ENCODE results near the gene SPATA16.
"Not testable (repeated sequence)": the region's sequence is repeated elsewhere in the genome, so short reads cannot be mapped to it uniquely, and the experiment has no call there.

The SPATA16 gene

DNA sequence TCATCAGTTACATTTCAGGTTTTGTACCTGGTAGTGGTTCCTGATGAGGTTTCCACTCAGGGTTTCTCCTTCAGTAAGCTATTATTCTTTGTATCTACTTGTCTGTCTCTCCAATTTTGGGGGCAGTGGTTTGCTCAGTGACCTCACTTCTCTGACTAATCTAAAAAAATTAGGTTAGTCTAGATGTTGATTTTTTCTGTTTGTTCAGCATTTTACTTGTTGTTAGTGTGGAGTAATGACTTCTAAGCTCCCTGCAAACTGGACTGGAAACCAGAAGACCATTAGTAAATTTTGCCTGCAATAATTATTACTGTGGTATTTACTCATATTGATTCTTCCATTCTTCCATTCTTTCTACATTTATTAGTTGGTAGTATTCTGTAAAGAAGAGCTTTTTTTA lies 139.4 kb downstream of the SPATA16 start:
- no peak for DNase-seq

DNA sequence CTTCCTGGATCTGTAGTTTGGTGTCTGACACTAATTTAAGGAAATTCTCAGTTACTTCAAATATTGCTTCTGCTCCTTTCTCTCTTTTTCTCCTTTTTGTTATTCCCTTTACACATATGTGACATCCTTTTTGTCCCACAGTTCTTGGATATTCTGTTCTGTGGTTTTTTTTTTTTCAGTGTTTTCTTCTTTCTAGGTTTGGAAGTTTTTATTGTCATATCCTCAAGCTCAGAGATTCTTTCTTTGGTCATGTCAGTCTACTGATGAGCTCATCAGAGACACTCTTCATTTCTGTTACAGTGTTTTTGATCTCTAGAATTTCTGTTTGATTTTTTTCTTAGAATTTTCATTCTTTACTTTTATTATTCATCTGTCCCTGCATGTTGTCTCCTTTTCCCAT lies 140.5 kb downstream of the SPATA16 start:
- DNase-seq: no peak

DNA sequence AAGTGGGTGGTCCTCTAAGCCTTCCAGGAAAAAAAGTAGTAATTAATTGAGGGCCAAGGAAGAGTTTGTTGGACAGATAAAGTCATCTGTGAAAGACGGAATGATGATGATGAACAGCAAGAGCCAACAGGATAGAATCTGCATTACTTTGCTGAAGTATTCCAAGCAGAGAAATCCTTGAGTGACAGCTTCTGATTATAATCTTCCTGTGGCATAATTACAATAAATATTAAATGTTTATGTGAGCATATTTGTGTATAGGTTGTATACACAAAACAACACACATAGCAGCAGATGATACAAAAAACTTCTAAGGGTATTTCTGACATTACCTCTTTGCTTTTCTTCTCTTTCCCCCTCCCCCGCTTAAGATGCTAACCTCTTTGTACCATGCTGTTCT lies 147.6 kb downstream of the SPATA16 start:
- DNase-seq: no peak

DNA sequence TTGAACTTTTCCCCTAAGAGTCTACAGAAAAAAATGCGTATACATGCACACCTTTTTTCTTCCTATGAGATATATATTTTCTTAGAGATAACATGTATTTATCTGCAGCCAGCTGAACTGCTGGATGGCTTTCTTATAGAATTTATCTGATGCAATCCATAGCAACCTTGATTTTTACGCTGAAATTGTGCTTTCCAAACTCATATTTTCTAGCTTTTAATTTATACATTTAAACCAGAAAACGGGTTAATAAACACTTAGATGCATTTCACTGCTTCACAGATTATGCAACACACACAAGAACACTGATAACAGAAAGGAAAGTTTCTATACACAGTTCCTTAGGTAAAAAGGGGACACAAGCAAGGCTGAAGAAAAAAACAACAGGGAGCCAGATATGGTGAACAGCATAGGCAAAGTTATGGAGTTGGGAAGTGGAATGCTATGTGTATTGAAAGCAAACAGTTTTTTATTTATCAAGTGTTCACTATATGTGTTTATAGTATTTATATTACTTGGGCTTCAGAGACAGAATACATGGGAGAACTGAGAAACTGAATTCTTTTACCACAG lies 149.5 kb downstream of the SPATA16 start:
- DNase-seq: no peak

DNA sequence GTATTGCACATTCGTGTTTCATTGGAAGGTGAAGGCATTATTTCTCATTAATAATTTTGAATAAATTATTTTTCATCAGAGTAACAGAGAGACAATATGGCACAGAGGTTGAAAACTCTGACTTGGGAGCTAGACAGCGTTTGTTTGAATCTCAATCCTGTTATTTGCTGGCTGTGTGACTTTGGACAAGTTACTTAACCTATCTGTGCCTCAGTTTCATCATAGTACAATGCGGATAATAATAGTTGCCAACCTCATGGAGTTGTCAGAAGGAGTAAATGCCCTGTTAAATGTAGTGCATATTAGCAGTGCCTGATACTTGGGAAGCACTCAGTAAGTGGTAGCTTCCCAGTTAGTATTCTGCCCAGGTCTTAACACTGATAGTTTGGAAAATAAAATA lies 151.7 kb downstream of the SPATA16 start:
- DNase-seq: no peak

DNA sequence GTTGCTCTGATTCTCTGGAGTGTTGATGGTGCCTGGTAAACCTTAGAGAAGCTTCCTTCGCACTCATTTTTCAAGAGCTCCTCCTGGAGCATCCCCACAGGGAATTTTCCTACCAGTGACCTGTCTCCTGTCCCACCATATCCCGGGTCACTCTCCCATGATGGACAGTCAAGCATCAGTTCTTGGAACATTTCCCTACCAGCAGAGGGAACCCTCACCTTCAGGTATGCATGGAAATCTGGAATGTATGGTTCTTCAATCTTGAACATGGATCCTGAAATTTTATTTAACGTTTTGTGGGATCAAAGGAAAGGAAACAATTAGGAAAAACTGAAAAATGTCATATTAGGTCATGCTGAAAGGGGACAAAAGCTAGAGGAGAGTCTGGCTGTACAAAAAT lies 153.8 kb downstream of the SPATA16 start:
- no peak for DNase-seq

DNA sequence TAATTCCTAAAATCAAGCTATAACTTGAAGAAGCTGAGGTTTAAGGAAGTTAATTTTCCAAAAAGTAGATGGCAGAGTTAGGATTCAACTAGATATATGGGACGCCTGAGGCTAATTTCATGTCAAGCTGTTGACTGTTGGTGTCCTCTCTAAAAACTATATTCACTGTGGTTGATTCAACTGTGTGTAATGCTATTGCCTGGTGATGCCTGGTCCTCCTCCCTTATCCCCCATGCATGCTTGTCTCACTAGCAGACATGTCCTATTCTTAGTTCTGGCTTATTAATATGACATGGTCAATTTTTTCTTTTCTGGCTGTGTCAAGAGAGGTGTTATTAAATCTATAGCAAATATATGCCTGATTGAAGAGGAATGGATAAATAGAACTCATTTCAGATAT lies 156.1 kb downstream of the SPATA16 start:
- DNase-seq: no peak

DNA sequence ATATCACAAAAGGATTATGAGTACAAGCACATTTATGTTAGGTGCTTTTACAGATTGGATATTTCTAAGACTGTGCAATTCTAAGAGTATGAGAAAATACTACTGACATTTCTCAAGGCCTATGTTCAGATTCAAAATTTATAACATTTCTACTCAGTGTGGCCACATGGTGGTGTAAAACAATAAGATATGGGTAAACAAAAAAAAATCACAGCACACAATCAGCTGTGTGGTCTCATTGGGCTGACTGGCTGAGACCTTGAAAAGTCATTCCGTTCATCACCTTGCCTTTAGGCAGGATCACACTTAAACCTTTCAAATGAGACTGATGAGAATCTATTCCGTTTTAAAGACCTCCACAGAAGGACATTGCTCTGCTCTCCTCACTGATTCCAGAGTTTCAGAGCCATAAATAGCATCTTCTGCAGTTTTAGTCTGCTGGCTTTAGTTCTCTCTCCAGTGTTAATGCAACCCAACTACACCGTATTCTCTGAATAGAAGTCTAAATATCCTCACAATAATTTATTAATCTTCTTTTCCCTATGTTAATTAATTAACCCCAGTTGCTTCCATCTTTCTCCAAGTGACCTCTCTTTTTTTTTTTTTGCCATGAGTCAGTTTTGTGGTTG lies 158.2 kb downstream of the SPATA16 start:
- no peak for DNase-seq

DNA sequence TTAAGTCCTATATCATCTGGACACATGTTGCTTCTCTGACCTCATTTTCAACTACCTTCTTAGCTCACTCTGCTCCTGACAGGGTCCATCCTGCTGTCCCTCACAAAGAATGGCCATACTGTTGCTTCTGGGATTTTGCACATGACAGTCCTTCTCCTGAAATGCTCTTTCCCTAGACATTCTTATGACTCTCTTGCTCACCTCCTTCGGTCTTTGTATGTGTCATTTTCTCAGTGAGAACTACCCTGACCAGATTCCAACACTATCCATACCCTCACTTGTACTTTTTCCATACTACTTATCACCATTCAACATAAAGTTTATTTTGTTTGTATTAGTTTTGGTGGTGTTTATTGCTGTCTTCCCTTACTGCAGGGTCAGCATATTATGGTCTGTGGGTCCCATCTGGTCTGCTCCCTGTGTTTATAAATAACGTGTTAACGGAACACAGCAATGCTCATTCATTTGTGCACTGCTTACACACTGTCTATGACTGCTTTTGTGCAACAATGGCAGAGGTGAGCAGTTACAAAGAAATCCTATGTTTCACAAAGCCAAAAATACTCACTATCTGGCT lies 159.5 kb downstream of the SPATA16 start:
- DNase-seq: no peak

DNA sequence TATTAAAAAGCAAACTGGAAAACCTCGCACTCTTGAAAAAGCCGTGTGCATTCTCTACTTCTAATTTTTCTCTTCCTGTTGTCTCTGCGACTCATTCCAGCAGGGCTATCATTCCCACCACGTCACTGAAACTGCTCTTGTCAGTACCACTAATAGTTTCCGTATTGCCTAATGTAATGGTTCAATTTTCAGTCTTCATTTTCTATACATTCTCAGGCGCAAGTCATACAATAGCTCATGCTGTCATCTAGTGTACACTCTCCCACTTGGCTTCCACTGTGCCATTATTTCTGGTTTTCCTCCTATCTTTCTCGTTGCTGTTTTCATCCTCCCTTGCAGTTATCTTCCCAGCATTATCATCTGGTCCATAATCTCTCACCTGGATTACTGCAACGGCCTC lies 160.2 kb downstream of the SPATA16 start:
- DNase-seq: no peak

DNA sequence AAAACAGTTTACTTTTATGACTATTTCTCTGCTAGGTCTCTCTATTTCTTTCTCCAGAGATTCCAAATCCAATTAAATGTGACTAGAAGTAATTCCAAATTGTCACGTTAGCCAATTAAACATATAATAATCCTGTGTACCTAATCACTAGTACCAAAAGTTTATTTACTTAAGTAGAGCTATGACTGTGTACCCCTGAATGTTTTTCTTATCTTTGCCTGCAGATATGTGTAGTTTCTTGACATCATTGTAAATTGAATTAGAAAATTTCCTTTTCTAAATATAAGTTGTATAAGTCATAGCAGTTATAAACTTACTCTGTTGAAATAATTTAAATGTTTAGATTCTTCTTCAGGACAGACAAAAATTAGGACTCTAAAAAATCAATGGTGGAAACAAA lies 163.3 kb downstream of the SPATA16 start:
- no peak for DNase-seq

DNA sequence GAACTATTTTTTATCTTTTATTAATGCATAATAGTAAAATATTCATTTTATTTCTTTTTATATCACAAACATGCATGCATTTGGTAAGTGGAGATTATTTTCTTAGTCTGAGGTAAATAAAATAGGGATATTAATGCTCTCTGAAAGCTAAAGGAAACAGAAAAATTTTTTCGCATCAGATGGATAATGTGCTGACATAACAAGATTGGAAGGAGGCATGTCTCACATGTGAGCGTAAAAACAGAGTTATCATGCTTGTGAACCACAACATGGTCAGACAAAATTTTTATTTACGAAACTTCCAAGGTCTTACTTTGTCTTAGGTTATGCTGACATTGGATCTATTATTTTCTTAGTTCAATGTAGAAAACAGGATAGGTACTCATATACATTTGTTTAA lies 166.1 kb downstream of the SPATA16 start:
- DNase-seq: no peak

DNA sequence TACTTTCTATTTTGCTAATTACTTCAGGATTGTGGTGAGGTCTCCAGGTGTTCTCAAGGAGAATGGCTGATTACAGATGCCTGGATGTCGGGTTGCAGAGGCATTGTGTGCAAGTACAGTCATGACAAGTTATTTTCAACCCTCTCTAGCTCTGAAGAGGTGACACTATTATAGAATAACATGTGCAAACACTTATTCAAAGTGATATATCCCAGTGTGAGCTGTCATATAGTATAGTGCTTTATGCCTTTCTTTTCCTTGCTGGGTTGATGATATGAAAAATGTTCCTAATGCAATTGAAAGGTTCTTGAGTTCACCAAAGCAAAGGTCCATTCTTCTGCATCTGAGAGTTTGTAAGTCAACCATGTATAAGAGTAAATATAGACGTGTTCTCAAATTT lies 167.2 kb downstream of the SPATA16 start:
- no peak for DNase-seq

DNA sequence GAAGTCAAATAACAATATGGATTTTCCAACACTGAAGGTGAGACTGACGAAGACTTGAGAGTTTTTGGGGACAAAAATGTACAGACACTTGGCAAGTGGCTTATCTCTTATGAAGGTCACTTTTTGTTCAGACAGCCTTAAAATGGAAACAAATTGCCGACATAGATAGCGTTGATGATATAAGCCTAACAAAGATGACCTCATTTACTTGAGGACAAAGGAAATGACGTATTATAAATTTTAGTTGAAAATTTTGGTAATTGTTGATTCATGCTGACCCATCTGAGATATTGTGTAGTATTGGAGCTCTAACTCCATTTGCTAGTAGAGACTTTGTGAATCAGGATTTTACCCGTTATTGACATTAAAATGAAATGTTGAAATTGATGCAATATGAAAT lies 168.3 kb downstream of the SPATA16 start:
- no peak for DNase-seq

DNA sequence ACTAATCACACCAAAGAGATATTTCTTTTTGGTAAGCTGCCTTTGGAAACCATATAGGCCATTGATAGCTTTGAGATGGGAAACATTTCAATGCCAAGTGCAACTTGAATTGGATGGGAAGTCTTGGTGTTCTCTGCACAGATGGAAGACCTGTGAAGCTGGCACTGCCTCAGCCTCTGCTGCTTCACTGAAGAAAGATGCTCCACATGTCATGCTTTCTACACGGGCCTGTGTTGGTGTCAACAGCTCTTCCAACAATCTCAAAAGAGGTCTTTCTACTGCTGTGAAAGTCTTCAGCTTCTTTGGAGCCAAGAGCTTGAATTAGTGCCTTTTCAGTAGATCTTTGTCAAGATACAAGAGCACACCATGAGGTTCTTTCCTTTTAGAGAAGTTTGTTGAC lies 169.0 kb downstream of the SPATA16 start:
- DNase-seq: no peak

DNA sequence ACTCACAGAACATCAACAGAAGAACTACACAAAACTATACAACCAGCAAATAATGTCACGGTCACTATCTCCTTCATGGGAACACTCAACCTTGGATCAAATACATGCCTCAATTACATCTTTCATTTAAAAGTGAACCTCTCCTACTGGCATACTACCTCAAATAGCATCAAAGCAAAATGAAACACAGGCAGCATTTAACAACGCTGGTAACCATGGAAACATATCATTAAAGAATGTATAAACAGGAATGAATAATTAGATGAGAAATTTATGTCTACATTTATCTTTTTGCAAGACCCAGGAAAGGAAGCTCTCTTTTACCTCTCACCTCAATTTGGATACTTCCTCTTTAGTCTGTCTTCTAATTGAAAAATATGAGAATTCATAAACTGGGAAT lies 172.4 kb downstream of the SPATA16 start:
- no peak for DNase-seq

DNA sequence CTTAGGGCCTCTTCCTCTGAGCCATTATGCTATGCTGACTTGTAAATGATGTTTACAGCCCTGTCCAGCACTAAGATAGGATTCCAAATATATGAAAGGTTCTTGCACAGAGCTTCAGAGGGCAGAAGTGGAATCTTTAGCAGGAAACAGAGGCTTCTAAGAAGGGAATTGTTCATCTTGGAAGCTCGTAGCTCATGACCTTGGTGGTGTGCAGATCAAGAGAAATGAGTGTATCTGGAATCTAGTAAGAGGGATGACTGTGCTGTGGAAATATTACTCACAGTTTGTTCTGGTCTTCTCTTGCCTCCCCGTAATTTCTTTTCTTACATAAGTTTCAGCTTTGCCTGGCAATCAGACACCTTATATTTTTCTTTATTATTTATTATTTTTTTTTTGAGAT lies 175.8 kb downstream of the SPATA16 start:
- no peak for DNase-seq

DNA sequence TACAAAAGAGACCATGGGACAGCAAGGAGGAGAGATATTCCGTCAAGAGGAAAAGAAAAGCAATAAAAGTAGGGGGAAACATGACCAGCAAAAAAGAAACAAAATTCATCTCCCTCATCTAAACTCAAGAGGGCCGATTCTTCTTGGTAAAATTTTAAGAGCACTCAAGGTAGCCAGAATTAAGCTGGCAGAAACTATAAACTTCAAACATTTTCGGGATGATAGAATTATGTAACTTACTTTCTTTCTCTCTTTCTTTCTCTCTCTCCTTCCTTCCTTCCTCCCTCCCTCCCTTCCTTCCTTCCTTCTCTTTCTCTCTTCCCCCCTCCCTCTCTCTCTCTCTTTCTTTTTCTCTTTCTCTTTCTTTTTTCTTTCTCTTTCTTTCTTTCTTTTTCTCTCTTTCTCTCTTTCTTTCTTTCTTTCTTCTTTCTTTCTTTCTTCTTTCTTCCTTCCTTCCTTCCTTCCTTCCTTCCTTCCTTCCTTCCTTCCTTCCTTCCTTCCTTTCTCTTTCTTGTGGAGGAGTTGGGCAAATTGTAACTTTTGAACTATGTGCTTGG lies 180.3 kb downstream of the SPATA16 start:
- not testable (repeated sequence) for DNase-seq

DNA sequence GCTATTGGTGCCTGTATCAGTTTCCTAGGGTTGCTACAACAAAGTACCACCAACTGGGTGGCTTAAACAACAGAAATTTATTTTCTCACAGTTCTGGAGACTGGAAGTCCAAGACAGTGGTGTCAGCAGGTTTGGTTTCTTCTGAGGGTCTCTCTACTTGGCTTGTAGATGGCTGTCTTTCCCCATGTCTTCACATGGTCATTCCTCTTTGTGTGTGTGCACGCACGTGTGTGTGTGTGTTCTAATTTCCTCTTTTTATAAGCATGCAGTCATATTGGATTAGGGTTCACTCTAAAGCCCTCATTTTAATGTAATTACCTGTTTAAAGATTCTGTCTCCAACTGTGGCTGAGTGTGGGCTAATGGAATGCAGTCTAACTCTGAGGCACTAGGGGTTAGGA lies 182.5 kb downstream of the SPATA16 start:
- no peak for DNase-seq

DNA sequence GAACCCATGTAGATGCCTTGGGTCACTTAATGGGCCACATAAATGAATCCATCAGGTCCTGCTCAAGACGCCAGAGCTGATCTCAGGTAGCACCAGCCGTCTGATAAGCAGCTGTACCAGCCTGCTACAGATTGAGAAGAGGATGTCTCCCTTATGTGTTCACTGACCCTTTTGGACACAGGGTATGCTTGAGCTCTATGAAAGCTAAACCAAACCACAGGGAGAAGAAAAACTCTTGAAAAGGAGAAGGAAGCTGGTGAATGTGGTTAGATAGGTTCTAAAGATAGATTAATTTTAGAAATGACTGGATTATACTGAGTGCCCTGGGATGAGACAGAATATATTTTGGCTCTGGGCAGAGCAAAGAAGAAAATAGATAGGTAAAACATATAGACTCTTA lies 187.5 kb downstream of the SPATA16 start:
- no peak for DNase-seq

DNA sequence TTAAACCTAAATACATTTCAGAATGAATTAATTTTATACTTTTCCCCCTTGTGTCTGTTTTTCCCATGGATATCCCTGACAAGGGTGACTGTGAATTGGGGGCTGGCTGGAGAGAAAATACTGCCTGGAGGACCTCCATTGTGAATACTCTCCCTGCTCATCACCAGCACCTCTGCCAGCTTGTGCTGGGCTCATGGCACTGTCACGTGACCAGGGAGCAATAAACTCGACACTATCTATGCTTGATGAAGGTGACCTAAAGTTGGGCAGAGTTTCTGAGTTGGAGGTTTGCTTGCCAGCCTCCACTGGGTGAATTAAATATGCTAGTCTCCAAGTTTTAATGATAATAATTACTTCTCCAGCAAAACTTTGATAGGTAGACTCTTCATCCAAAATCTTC lies 189.5 kb downstream of the SPATA16 start:
- DNase-seq: no peak

DNA sequence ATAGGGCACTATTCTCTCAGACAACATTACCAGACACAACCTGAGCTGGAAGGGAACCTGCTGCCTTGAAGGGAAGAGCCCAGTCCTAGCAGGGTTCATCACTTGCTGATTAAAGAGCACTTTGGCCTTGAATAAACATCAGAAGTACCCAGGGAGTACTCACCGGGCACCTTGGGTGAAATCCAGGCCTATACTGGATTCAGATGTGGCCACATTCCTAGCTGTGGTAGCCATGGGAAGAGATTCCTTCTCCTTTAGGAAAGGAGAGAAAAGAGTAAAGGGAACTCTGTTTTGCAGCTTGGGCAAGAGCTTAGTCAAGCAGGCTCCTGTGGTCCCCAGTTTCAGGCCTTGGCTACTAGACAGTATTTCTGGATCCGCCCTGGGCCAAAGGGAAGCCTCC lies 195.0 kb downstream of the SPATA16 start:
- no peak for DNase-seq

DNA sequence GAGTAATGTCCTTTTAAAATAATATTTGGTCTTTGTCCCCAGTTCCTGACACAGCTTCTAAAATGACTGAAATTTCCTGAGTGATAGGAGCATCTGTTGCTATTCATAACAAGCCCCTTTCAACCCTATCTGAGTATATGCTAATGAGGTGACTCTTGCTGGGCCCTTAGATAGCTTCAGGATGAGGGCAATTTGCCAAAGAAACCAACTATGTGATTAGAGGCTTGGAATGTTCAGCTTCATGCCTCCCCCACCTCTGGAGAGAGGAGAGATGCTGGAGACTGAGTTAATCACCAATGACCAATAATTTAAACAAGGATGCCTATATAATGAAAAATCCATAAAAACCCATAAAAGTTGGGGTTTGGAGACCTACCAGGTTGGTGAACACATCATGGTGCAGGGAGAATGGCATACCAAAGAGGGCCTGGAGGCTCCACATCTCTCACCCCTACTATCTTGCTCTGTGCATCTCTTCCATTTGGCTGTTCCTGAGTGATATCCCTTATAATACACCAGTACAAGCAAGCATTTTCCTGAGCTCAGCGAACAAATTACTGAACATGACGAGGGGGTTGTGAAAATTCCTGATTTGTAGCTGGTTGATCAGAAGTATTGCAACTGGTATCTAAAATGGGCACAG lies 201.3 kb downstream of the SPATA16 start:
- no peak for DNase-seq

DNA sequence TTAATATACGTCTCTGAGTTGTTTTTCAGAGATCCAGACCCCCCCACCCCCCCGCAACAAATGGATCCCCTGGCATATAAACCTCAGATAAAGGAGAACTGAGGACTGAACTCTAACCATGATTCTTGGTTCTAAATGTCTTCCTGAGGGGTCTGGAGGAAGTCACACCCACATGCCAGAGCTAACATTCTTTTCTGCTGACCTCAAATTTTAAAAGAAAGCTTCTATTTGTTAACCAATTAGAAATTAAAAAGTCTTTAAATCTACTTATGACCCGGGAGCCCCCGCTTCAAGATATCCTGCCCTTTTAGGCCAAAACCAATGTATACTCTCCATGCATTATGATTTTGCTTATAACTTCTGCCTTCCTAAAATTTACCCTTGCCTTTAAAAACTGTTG lies 202.2 kb downstream of the SPATA16 start:
- no peak for DNase-seq

All from activated CD4-positive, alpha-beta T cell treated with anti-CD3 and anti-CD28 coated beads, Interleukin-10, Interleukin-2, amounts not matched to agents 100 ng/mL and 50 ng/mL, durations not matched to agents 16 hours and 8 hours (primary cell).